GM12864 (cell line): Measurements from ENCODE around the gene ANTXR1.

Experiments used
- DNase-seq: peaks from one replicate; pipeline ENCODE4 v3.0.0-alpha.2; 2011; ENCODE audit warnings: low read depth
- H3K4me3 ChIP-seq: 2 replicates; pipeline ENCODE4 v1.5.1; 2011; ENCODE audit warnings: mild to moderate bottlenecking, low read depth, low read length, control low read depth
- TF ChIP-seq, protein P1 (sequence below): IDR thresholded peaks from 2 replicates; pipeline ENCODE4 v1.5.1; 2011; ENCODE audit warnings: low read depth, mild to moderate bottlenecking, moderate library complexity, low read length, control low read depth, inconsistent platforms; ENCODE audit errors: missing control alignments

Gene ANTXR1

DNA sequence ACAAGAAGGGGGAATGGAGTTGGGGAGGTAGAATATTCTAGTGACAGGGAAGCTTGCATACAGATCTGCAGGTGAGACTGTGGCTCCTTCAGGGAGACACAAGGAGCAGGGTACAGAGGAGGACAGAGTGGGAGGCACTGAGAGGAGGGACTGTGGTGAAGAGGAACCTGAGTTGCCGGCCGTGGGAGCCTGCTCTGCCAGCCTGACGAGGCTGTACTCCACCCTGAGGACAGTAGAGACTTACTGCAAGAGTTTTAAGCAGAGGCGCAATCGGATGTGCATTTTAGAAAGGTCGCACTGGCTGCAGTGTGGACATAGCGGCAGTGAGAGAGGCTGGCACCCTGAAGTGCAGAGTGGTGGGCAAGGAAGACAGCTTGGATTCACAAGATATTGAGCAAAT is 188.3 kb downstream of the ANTXR1 start:
- no peak for DNase-seq

DNA sequence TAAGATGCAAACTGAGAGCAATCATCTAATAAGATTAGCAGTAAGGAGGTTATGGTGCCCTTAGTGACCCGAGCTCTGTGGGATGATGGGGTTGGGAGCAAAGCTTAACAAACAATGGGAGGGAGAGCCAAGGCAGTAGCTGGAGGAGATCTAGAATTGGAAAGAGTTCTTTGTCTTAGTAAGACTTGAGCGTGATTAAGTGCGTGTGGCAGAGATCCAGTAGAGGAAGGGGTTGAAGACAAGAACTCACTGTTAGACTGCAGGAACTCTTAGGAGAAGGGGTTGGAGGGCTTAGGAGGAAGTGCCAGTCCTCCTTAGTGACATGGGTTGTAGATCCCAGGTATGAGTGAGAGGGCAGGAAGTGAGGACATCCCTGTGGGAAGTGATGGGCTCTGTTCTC is 189.3 kb downstream of the ANTXR1 start:
- no peak overlapping the region for H3K4me3 ChIP-seq
- DNase-seq = no peak
- TF ChIP-seq, protein P1, sequence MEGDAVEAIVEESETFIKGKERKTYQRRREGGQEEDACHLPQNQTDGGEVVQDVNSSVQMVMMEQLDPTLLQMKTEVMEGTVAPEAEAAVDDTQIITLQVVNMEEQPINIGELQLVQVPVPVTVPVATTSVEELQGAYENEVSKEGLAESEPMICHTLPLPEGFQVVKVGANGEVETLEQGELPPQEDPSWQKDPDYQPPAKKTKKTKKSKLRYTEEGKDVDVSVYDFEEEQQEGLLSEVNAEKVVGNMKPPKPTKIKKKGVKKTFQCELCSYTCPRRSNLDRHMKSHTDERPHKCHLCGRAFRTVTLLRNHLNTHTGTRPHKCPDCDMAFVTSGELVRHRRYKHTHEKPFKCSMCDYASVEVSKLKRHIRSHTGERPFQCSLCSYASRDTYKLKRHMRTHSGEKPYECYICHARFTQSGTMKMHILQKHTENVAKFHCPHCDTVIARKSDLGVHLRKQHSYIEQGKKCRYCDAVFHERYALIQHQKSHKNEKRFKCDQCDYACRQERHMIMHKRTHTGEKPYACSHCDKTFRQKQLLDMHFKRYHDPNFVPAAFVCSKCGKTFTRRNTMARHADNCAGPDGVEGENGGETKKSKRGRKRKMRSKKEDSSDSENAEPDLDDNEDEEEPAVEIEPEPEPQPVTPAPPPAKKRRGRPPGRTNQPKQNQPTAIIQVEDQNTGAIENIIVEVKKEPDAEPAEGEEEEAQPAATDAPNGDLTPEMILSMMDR = no peak

More for the DNA sequence above, 188.3 kb downstream of the ANTXR1 start:
- no peak overlapping the region for H3K4me3 ChIP-seq
- TF ChIP-seq, protein P1 = no peak

DNA sequence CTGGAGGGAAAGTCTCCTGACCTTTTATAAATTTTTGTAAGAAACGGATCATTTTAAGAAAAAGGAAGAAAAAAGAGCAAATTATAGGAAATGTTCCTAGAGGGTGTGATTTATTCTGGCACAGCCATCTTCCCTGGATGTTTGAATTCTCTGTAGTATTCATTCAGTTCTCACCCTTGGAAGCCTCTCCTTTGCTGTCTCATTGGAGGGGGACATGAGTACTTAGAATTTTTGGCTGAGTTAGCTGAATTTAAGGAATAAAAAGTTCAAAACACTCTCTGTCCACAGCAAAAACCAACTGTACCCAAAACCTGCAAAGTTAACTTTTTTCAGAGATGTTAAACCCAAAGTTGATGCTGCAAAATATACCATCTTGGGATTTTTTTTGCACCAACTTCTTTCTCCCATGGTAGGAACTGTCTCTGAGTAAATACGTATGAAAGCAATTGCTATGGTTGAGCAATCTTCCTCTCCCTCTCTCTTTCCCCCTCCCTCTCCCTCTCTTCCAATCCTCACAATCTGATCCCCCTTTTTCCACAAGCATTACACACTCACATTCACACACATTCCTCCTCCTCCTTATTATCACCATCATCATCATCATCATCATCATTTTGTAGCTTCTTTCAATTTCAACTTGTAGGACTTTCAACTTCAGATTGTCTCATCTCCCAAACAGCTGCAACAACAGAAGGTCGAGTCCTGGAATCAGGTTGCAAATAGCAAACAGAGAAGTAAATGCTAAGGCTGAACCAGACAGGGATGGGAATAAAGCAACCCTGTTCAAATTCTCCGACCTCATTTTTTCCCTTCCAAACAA is 190.4 kb downstream of the ANTXR1 start:
- no peak overlapping the region for H3K4me3 ChIP-seq
- TF ChIP-seq, protein P1 = no peak
- DNase-seq = no peak

DNA sequence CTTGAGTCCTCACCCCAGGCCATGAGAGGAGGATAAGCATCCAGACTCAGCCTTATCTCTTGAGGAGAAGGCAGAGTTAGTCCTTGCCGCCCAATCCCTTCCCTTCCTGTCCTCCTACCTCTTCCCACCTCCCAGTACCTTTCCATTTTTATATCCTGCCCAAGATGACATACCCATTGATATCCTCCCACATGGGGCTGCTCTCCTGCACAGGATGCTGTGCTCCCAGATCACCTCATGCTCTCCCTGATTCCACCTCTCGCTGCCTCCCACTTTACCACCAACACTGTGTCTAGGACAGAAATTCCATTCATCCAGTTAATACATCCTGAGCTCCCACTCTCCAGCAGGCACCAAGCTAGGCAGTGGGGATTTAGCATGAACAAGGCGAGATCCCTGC is 191.7 kb downstream of the ANTXR1 start:
- no peak for DNase-seq
- no peak overlapping the region for H3K4me3 ChIP-seq
- TF ChIP-seq, protein P1 = no peak

DNA sequence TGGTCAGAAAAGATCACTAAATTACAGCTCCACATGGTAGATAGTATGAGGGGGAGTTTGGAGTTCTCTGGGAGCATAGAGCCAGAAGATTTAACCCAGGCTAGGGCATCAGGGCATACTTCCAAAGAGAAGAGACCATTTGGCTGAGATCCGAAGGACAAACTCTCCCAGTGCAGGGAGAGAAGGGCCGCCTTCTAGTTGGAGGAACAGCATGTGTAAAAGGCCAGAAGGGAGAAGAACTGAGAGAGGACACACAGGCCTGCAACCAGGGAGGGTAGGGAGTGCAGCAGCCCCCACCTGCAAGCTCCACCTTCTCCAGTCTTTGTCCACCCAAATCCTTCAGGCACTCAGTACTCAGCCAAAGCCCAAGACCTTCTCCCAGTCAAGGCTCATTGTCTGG is 192.1 kb downstream of the ANTXR1 start:
- H3K4me3 ChIP-seq = no peak overlapping the region
- DNase-seq = no peak
- TF ChIP-seq, protein P1 = no peak

DNA sequence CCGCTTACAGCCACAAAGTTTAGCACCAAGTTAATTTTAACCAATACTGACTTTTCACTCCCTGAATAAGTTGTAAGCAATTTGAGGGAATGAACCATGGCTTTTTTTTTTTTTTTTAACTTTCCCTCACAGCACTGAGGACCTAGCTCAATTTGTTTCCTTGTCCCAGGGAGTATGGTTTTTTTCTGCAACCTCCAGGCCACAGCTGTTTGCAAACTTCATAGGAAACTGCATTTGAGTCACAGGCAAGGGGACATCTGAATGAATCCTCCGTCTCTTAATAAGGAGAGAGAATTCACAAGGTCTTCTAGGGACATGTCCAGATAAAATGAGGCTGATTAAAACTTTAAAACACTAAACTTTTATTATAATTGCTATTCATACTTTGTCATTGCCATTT is 192.5 kb downstream of the ANTXR1 start:
- no peak for DNase-seq
- H3K4me3 ChIP-seq = no peak overlapping the region
- TF ChIP-seq, protein P1 = no peak
